ENCODE measurements around the gene IL36B.

IL36B gene

GRCh38 chr2:113011108-113011507, 41.6 kb downstream of the IL36B start:
- no peak for DNase-seq (ENCODE audit: low read depth, low spot score)

DNA sequence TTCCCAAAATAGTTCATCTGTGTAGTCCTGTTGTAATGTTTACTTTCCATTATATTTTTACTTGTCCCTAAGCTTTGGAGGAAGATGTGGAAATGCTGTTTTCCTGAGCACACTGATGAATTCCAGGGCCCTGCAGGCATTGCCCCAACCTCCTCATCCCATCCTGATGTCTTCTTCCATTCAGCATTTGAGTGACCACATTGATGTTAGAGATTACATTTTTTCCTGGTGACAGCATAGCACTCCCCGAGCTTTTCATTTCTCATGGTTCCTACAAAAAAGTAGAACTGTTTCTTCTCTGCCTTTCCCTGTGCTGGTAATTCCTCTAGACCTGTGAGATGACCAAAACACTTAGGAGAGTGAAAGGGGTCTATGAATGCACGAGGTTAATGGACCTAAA, 42.6 kb downstream of the IL36B start:
- no peak for DNase-seq (ENCODE audit: low read depth, low spot score)

DNA sequence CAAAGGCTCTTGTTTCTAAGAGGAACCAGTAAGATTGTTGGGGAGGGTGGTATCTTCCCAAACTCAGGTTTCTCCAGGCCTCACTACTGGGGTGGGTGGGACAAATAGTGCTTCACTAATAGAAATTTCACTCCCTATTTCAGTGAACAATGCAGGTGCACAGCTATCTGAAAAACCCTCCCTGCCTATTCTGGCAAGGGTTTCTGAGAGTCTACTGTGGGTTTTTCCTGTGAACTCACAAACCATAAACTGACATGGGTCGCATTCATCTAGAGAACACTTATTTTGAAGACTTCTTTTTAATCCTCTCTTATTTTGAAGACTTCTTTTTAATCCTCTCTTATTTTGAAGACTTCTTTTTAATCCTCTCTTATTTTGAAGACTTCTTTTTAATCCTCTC, 43.0 kb downstream of the IL36B start:
- no peak for DNase-seq (ENCODE audit: low read depth, low spot score)

DNA sequence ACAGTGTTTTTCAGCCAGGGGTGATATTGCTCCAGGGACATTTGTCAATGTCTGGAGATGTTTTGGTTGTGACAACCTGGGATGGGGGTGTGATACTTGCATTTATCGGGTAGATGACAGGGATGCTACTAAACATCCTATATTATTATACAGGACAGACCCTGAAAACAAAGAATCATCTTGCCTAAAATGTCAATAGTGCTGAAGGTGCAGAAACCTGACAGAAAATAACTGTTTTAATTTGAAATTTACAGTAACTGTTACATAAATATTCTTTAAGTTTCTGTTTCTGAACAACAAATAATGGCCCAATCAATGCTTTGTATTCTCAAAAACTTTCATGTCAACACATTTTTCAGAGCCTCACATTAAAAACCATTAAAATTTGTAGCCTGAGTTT, 45.4 kb downstream of the IL36B start:
- no peak for DNase-seq (ENCODE audit: low read depth, low spot score)

DNA sequence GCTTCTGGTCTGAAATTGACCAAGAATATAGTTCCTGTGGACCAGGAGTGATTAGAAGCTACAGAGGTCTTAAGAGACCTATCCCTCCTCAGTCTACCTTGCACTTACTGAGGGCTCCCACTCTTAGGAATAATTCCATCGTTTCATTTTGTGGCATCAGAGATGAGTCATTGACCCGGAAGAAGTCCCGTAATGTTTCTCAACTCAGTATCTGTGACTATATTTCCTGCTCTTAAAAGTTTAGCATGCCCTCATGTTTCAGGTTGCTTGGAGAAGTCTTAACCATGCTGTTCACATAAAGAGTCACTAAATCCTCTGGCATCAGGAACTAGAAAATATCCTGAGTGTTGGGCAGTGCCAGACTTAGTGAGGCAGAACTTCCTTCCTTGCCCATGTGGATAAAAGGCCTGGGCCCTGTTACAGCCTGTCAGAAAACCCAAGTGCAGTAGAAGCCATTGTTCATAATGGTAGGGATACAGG, 47.6 kb downstream of the IL36B start, which contains the start of gene IL36A:
IL36A (plus strand) TSS at position 430 of the 480 bp plus-strand sequence. CDS start 413 bp downstream, outside the sequence.
- DNase-seq (ENCODE audit: low read depth, low spot score) = no peak

GRCh38 chr2:113002677-113003076, 50.0 kb downstream of the IL36B start:
- DNase-seq (ENCODE audit: low read depth, low spot score) = no peak

DNA sequence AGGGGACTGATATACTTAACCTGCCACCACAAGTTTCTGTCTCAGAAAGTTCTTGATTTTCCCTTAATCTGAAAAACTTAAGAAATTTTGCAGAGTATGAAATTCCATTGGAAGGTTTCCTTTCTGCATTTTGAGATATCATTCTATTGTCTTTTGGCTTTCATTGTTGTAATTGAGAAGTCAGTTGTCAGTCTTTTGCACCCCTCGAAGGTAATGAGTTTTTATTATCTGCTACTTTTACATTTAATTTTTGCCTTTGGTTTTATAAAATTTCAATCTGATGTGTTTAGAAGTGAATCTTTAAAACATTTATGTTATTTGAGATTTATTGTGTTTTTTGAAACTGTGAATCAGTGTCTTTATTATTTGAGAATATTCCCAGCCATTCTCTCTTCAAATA, 52.2 kb downstream of the IL36B start:
- no peak for DNase-seq (ENCODE audit: low read depth, low spot score)

DNA sequence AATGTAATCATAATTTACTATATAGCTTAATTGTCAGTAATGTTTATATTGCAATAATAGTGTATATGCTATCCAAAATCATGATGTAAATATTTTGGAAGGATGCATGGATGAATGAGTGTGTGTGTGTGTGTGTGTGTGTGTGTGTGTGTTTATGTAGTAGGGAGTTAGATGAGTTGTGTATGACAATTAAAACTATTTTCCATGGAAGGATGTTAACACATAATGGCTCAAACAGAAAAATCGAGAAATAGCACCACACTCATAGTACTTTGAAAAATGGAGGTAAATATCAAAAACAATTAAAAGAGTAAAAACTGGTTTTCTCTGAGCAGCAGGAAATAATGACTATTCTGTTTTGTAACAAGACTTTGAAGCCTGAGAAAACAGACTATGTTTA, 55.5 kb downstream of the IL36B start:
- no peak for DNase-seq (ENCODE audit: low read depth, low spot score)

GRCh38 chr2:112996635-112997034, 56.0 kb downstream of the IL36B start:
- no peak for DNase-seq (ENCODE audit: low read depth, low spot score)

DNA sequence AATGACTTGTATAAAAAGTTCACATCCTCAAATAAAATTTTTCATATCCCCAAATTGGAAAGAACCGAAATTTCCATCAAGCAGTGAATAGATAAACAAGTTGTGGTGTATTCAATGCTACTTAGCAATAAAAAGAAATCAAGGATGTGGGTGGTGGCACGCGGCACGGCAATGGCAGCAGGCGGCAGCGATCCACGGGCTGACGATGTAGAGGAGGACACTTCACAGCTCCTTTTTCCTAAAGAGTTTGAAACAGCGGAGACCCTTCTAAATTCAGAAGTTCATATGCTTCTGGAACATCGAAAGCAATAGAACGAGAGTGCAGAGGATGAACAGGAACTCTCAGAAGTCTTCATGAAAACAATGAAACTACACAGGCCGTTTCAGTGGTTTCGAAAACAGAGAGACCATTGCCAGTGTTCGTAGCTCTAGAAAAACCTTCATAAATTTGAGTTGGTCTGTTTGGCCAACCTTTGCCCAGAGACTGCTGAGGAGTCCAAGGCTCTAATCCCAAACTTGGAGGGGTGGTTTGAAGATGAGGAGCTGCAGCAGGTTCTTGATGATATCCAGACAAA, 57.2 kb downstream of the IL36B start:
- DNase-seq (ENCODE audit: low read depth, low spot score) = no peak

DNA sequence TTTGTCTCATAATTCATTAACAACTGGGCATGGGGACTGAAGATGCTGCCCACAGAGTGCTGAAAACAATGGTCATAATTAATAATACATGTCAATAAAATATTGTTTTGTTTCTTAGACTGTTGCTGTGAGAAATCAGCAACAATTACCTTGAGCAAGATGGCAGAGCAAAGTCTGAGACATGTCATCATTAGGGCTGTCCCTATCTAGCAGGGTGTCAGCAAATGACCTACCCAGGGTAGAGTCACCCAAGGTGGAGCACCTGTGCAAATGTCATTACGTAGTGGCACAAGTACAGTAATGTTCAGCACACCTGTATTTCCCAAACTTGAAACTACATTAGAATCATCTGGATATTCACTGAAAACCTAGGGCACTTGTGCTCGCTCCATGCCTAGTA, 58.0 kb downstream of the IL36B start:
- DNase-seq (ENCODE audit: low read depth, low spot score) = no peak

DNA sequence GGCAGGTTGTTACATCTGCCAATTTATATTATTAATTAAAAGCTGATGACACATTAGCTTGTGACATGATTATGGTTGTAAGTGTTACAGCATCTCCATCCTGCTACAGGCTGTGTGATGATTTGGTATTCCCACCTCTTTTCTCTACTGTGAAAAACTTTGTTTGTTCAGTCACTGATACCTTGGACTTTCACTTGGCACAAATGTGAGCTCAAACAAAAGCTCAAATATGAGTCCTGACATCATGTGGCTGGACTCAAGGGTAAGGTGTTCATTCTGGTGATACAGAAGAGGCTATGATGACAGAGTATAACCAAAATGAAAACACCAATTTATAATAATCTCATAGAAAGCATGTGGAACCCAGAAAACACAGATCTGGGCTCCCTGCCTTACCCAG, 58.8 kb downstream of the IL36B start:
- DNase-seq (ENCODE audit: low read depth, low spot score) = no peak

DNA sequence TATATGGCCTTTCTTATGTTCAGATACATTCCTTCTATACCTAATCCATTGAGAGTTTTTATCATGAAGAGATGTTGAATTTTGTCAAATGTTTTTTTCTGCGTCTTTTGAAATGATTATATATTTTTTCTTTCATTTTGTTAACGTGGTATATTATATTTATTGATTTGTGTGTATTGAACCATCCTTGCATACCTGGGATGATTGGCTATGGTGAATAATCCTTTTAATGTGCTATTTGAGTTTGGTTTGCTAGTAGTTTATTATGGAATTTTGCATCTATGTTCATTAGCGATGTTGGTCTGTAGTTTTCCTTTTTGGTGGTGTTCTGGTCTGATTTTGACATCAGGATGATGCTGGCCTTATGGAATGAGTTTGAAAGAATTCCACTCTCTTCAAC, 63.1 kb downstream of the IL36B start:
- no peak for DNase-seq (ENCODE audit: low read depth, low spot score)

- no peak for DNase-seq (ENCODE audit: low read depth, low spot score)
Observed at GRCh38 chr2:112985090-112985489, 67.6 kb downstream of the IL36B start.

DNA sequence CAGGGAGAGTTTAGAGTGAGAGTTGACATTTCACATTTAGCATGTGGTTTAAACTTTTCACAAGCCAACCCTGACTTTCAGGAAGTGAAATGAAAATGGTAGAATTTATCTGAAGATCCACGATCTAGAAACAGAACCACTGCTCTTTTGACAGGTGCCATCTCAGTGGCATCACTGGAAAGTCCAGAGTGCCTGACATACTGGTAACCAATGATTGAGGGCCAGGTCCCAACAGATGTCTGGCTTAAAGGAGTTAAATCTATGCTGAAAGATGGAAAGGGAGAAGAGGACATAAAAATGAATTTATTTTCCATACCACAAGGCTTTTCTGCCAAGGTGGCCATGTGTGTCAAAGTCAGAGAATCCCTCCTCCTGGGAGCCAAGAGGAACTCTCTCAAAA, 72.1 kb downstream of the IL36B start:
- DNase-seq (ENCODE audit: low read depth, low spot score) = no peak

DNA sequence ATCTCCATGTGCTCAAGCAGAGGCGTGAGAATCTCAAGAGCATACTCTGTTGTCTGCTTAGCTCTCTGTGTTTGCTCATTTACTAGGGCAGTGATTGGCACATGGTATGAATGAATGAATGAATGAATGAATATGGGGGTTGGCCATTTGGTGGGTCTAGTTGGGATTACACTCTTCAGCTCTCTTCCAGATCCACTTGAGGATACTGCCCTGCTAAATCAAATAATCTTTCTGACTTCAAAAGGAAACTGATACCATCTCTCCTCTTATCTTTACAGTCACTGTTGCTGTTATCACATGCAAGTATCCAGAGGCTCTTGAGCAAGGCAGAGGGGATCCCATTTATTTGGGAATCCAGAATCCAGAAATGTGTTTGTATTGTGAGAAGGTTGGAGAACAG, 72.9 kb downstream of the IL36B start:
- DNase-seq (ENCODE audit: low read depth, low spot score) = no peak

DNA sequence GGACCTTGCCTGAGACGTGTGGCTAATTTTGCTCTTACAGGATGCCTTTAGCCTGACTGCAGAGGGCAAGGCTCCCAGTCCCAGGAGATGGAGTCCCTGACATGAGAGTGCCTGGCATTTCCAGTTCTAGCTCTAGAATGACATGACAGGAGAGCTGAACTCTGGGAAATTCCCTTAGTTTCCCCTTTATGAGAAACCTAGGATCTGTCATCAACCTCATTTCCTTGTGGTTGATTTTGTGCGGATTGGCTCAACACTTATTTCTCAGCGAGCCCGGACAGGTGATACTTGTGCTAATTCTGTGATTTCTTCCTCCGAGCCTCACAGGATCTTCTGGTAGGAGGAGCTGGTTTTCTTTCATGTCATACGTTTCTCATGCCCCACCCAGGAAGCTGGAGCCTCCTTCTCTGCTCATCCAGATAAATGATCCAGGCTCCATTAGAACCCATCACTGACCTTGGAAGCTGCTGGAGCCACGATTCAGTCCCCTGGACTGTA, 75.1 kb downstream of the IL36B start, which contains the start of gene IL36G:
IL36G (plus strand) TSS at position 448 of the 498 bp plus-strand sequence. CDS start 633 bp downstream, outside the sequence.
- no peak for DNase-seq (ENCODE audit: low read depth, low spot score)

Measured in smooth muscle cell of the brain vasculature (primary cell).